NCI-H2196 treated with DMSO at 0.1 percent for 48 hours (cell line): ENCODE measurements around the gene DAB1.
"Not testable (repeated sequence)": the region's sequence is repeated elsewhere in the genome, so short reads cannot be mapped to it uniquely, and the experiment has no call there.

Source experiments
- DNase-seq: peaks from one replicate; lab custom pipeline; 2025; ENCODE audit not compliant: unreplicated experiment; lab: John Stamatoyannopoulos, UW

The DAB1 gene

GRCh38 chr1:57087660-57088059 lies 336.2 kb downstream of the DAB1 start:
- not testable (repeated sequence) for DNase-seq

- DNase-seq: no peak
Observed at GRCh38 chr1:57086154-57086553, 337.7 kb downstream of the DAB1 start.

DNA sequence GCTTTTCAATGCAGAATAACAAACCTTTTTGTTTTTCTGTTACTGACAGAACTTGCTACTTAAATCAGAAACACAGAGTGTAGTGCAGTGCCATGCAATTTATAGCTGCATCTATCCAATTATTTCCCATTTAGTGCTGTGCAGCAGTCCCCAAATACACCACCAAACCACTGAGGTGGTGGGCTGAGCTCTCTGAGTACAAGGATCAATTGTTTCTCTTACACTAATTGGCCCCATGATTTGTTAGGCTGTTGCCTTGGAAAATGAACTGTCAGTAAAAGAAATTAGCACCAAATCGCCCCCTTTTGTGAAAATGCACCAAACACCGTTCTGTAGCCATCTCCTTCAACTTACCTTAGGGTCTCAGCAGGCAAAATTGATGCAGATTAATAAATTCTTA lies 339.2 kb downstream of the DAB1 start:
- no peak for DNase-seq

- no peak for DNase-seq
Observed at GRCh38 chr1:57082711-57083439, 341.0 kb downstream of the DAB1 start.

DNA sequence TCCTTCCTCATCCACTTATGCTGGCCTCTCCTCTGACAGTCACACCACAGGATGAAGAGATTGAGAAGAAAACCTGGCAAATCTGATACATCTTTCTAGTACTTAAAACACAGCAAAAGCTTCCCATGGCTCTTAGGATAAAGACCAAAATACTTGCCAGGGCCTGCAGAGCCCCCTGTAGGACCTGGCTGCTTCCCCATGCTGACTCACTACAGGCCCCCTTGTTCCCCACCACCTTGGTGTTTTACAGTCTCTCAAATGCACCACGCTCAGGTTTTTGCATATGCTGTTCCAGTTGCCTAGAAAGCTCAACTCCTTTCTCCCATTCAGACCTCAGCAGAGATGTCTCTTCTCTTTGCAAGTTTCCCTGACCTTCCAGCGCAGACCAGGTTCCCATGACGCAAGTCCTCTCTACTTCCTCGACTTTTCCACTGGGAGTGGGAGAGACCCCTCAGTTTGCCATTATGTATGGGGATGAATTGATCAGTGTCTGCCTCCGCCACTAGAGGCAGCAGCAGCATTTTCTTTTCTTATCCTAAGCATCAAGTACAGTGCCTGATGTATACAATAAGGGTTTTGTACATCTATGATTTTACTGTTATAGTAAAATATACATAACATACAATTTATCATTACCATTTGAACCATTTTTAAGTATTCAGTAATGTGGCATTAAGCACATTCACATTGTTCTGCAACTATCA lies 344.3 kb downstream of the DAB1 start:
- DNase-seq: no peak

DNA sequence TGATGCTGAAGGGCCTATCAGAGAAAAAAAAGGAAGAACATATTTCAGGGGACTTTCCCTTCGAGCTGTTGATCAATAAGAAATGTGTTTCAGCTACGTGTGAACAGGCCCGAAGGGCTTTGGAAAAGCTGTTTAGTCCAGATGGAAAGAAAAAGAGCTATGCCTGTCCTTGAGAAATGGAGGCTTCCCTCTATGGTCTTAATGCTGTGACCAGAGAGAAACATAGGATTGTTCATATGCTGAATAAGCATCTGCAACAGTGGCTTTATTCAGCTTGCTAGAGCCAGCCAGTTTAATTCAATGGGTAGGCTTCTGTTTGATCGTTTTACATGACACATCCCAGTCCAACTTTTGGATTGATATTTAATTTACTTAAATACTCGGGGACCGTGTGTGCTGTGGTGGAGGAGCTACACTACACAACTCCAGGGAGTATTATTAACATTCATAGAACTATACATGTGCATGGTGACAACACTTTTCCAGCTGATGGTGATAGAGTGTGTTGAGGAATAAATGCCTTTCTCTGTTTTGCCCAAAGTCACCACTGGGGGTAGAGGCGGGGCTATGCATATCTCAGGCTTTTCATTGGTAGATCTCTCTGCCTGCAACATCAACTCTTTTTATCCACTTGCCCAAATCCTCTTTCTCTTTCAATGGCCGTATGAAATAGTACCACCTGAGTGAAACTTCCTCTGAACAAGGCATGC lies 351.3 kb downstream of the DAB1 start:
- DNase-seq: no peak

DNA sequence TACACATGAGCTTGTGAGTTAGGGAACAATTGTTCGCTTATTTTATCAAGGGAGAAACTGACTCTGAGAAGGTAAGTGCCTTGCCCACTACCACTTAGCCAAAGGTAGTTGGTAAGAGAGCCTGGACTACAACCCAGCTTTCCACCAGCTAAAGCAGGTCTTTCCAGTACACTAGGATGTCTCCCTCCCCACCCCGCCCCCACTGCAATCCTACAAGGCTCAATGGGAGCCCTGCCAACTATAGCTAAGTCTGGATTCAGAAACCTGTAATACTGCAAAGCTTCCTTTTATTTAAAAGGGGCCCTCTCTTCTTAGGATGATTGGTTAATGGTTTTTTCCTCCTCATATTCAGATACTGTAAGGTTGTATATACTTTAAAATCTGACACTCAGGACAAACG lies 356.0 kb downstream of the DAB1 start:
- no peak for DNase-seq

DNA sequence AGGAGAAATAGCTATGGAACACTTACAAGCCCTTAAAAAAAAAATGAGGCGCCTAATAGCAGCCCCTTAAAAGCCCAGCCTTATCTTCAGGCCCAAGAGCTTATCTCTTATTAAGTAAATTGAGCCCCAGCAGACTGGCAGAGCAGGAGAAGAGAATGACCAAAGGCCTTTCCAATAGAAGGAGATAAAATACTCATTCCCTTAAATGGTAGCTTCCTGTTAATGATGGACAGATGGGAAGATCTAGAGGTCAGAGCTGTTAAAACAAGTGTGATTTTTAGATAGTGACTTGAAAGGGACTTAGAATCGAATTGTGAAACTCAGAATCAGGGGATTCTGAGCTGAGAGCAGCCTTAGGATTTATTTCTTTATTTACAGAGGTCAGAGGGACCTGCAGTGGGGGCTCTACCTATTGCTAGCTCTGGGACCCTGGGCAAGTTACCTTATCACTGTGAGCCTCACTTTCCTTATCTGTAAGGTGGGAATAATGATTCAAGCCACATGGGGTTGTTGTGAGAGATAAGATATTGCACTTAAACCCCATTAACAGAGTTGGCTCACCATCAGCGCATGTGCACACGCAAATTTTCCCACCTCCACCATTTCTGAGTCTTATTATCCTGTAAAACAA lies 356.8 kb downstream of the DAB1 start:
- DNase-seq: no peak

GRCh38 chr1:57065442-57065841 lies 358.4 kb downstream of the DAB1 start:
- no peak for DNase-seq

DNA sequence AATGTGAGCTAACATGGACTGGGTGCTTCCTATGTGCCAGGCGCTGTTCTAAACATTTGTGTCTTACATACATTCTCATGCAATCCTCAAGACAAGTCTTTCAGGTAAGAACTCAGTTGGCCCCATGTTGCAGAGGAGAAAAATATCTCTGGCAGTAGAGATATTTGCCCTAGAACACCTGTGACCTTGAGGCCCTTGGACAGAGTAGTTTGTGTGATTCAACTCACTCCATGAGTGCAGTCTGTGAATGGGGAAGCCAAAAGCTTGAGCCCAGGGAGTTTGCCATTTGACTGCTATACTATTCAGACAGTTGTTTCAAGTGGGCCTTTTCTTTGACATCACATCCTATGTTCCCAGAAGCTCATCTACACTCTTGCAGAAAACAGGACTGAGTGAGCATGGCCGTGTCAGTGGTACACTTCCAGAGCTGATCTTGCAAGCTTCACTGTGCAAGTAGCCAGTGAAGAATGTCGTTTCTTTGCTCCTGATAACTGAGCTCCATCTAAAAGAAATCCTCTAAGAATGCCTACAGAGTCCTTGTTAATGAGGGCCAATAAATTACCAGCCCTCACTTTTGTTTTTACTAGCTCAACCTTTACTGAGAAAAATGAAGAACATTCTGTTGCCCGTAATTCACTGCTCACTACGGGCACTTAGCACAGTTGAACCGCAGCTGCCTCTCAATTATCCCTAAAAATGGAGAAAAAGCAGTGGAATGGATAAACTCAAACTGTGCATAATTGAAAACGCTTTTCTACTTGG lies 359.3 kb downstream of the DAB1 start:
- no peak for DNase-seq

- no peak for DNase-seq
Observed at GRCh38 chr1:57063406-57064125, 360.3 kb downstream of the DAB1 start.

DNA sequence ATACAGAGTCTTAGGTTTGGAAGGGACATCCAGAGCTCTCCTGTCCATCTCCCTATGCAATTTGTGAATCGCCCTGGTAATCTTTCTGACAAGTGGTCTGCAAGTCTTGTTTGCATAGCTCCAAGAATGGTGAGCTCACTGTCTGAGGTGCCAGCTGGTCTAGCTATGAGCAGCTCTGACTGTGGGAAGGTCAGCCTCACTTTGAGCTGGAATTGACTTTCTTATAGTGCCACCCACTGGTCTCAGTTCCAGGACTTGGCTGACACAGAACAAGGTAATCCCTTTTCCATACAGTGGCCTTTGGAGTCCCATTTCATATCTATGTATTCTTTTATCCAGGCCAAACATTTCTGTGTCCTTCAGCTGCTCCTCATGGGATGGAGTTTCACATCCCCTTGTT lies 362.5 kb downstream of the DAB1 start:
- no peak for DNase-seq

DNA sequence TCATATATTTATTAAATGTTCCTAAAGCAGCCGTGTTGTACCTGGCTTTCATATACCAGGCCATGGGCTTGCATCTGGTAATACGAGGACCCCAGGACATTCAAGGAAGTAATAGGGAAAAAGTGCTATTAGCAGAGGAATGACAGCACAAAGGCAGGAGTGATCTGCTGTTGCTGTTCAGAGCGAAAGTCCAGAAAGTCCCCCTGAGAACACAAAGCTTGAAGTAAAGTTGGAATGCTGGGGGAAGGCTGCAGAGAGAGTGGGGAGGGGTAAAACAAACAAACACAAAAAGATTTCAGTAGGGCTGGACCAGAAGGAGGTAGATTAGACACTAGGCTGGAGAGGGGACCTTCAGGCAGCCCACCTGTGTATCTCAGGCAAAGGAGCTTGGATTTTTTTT lies 363.4 kb downstream of the DAB1 start:
- no peak for DNase-seq

GRCh38 chr1:57058652-57059501 lies 365.0 kb downstream of the DAB1 start:
- no peak for DNase-seq

DNA sequence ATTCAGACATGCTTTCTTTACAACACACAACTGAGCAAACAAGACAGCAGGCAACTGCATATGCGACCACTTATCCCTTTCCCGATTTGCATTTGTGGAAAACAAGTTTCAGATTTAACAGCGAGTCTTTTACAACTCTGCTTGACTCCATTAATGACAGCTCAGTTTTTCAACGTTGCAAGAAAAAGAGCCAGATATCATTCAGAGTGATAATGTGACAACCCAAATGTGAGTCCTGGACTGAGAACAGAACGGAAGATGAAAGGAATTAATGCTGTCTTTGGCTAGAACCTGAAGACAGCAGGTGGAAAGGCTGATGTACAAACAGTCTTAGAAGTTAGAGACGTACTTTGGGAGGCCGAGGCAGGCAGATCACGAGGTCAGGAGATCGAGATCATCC lies 375.0 kb downstream of the DAB1 start:
- no peak for DNase-seq

DNA sequence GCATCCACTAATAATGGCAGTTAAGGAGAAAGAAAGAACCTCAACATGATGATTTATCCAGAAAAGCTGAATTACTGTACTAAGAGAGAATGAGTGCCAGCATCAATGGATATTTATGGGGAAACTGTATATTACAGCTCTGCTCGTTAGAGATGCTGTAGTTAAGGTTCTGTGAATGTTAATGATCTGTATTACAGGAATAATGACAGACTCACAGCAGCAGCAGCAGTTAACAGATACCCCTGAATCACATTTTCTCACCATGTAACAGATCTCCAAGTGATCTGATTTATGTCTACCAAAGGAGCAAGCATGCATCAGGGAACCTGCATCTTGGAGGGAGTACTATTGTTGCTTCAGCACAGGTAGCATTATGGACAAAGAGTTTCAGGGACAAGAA lies 377.4 kb downstream of the DAB1 start:
- no peak for DNase-seq

- DNase-seq: no peak
Observed at GRCh38 chr1:57041901-57042300, 382.0 kb downstream of the DAB1 start.

DNA sequence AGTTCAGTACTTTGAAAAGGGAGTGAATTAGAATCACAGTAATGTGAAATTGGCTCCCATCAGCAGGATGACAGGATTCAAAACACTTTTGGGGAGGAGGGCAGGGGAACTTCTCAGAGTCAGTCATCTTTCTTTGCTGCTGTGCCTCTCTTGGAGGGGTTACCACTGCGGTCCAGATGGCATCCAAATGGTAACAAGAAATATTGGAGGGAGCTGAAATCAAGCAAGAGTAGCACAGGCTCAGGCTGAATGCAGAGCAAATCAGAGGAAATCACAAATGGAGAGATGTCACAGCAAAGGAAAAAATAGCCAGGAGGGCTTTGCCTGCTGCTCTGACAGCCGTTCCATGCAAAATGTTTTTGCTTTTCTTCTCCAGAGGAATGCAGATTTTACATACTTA lies 383.0 kb downstream of the DAB1 start:
- no peak for DNase-seq
